ENCODE results near the gene MMAB. TPM values are rescaled to one million over a fixed set of nuclear protein-coding genes. Genes with fewer than 3 reads are reported as not detected.

MMAB gene
- total RNA-seq, 2 experiments from 2014 or later = 37.7 to 44.3 TPM

DNA sequence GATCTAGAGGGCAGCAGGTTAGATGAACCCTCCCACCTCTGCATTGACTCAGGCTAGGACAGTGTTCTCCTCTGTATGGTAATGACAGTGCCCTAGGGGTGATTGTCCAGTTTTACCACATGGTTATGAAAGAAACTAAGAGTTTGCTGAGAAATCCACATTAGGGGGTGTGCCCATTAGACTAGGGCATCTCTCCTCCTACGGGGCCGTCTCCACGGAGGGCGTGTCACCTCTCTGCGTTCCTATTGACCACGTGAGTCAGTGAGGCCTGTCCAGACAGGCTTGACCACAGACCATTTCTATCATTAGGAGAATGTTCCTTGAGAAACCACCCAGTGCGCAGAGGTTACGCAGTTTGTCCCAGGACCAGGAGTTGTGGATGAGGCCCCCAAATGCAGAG, 8.6 kb upstream of the MMAB start:
- no peaks in the 10 kb centered on the region for H3K27me3 Mint-ChIP-seq
- H3K27ac Mint-ChIP-seq = no peak overlapping the region
- ATAC-seq = no peak
- no peak for DNase-seq
- H3K4me3 Mint-ChIP-seq = no peak overlapping the region
- ChIA-PET CTCF (no interaction called here), POLR2A (no interaction called here)
- H3K9me3 Mint-ChIP-seq (ENCODE audit: low read depth) = no peaks in the 10 kb centered on the region
- intact Hi-C loops (cut with DNase I, micrococcal nuclease) = no loop called here
- H3K36me3 Mint-ChIP-seq (ENCODE audit: low read depth) = peaks cover 26% of the 10 kb centered on the region
- H3K4me1 Mint-ChIP-seq = no peaks in the 10 kb centered on the region

DNA sequence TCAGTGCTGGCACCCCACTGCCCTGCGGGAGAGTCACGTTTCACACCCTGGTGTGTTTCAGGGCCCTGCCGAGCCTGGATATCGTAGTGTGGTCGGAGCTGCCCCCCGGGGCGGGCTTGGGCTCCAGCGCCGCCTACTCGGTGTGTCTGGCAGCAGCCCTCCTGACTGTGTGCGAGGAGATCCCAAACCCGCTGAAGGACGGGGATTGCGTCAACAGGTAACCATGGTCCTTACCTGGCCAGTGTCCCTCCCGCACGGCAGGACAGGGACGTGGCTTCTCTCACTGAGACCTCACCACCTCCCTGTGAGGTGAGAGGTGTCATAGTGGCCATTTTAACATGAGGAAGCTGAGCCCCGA, 8.0 kb upstream of the MMAB start:
- POLR2A ChIA-PET = no interaction called here
- DNase-seq = no peak
- CTCF ChIA-PET = no interaction called here
- no peaks in the 10 kb centered on the region for H3K4me1 Mint-ChIP-seq
- no peaks in the 10 kb centered on the region for H3K27me3 Mint-ChIP-seq
- no peak overlapping the region for H3K4me3 Mint-ChIP-seq
- H3K36me3 Mint-ChIP-seq (ENCODE audit: low read depth) = peaks cover 26% of the 10 kb centered on the region
- H3K27ac Mint-ChIP-seq = no peak overlapping the region
- no peak for ATAC-seq
- intact Hi-C loops (cut with DNase I, micrococcal nuclease) = no loop called here
- no peaks in the 10 kb centered on the region for H3K9me3 Mint-ChIP-seq (ENCODE audit: low read depth)

GRCh38 chr12:109580684-109581333, 7.5 kb upstream of the MMAB start:
- DNase-seq (no peak), ATAC-seq (no peak)
- intact Hi-C loops (cut with DNase I, micrococcal nuclease) = no loop called here
- Mint-ChIP-seq H3K4me1 (no peaks in the 10 kb centered on the region), H3K27ac (no peak overlapping the region), H3K27me3 (no peaks in the 10 kb centered on the region), H3K4me3 (no peak overlapping the region), H3K9me3 (ENCODE audit: low read depth) (no peaks in the 10 kb centered on the region), H3K36me3 (ENCODE audit: low read depth) (peaks cover 28% of the 10 kb centered on the region)
- ChIA-PET CTCF (no interaction called here), POLR2A (no interaction called here)

- ChIA-PET POLR2A (no interaction called here), CTCF (no interaction called here)
- Mint-ChIP-seq H3K27ac (no peak overlapping the region), H3K9me3 (ENCODE audit: low read depth) (no peaks in the 10 kb centered on the region), H3K4me3 (no peak overlapping the region), H3K4me1 (no peaks in the 10 kb centered on the region), H3K36me3 (ENCODE audit: low read depth) (peaks cover 28% of the 10 kb centered on the region), H3K27me3 (no peaks in the 10 kb centered on the region)
- intact Hi-C loops (cut with DNase I, micrococcal nuclease) = no loop called here
- DNase-seq (no peak), ATAC-seq (no peak)
These were observed 7.0 kb upstream of the MMAB start for GRCh38 chr12:109580272-109580671.

DNA sequence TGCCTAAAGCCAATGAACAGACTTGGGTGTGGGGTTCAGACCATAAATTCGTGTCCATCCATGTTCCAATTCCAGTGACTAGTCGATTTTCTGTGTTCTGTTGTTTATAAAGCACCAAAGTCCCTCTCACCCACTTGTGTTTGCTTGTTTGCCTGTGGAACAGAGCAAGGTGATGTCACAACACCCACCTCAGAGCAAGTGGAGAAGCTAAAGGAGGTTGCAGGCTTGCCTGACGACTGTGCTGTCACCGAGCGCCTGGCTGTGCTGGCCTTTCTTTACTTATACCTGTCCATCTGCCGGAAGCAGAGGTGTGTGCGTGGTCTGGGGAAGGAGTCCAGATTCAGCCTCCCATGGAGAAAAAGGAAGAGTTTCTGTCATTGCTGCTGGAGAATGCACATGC, 6.3 kb upstream of the MMAB start:
- intact Hi-C loops (cut with DNase I, micrococcal nuclease) = loop anchor here (10.0 kb wide), 2 partner anchors 135 to 1065 kb away; partner anchors contain the start of genes FAM222A (in 1 of the 2) and FICD (in 1 of the 2)
- no peaks in the 10 kb centered on the region for H3K27me3 Mint-ChIP-seq
- no peak for ATAC-seq
- peaks cover 25% of the 10 kb centered on the region for H3K36me3 Mint-ChIP-seq (ENCODE audit: low read depth)
- ChIA-PET CTCF (no interaction called here), POLR2A (no interaction called here)
- no peak for DNase-seq
- no peak overlapping the region for H3K27ac Mint-ChIP-seq
- no peaks in the 10 kb centered on the region for H3K9me3 Mint-ChIP-seq (ENCODE audit: low read depth)
- H3K4me3 Mint-ChIP-seq = no peak overlapping the region
- peaks cover 4% of the 10 kb centered on the region for H3K4me1 Mint-ChIP-seq

DNA sequence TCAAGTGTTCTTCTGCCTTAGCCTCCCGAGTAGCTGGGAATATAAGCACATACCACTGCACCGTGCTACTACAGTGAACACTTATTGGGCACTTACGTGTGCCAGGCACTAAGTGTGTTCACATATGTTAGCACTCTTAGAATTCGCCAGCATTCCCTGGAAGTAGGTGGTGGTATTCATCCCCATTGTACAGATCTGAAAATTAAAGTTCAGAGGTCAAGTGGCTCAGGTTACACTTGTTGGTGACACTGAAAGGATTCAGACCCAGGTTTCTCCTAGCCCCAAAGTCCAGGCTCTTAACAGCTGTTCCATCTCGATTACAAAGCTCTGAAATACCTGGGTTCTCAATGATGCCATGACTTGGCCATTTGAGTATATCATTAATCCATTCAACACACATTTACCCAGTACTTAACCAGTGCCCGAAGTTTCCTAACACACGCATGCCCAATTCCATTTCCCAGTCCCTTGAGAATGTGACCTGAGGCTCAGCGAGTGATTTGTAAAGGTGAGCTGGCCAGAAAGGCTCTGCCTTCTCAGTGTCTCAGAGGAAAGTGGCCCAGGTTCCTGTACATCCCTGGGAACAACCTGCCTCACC, 5.1 kb upstream of the MMAB start:
- Mint-ChIP-seq H3K36me3 (ENCODE audit: low read depth) (peaks cover 23% of the 10 kb centered on the region), H3K27me3 (no peaks in the 10 kb centered on the region), H3K4me1 (peaks cover 10% of the 10 kb centered on the region), H3K4me3 (no peak overlapping the region), H3K27ac (no peak overlapping the region), H3K9me3 (ENCODE audit: low read depth) (no peaks in the 10 kb centered on the region)
- DNase-seq (no peak), ATAC-seq (no peak)
- intact Hi-C loops (cut with DNase I, micrococcal nuclease) = loop anchor here (10.0 kb wide), 2 partner anchors 136 to 1064 kb away; partner anchors contain the start of genes FAM222A (in 1 of the 2) and FICD (in 1 of the 2)
- ChIA-PET POLR2A (no interaction called here), CTCF (interaction anchor here (0.7 kb wide), 1 partner anchor 26 kb away, joined by 3 read pairs; no protein-coding TSS in a partner anchor)

DNA sequence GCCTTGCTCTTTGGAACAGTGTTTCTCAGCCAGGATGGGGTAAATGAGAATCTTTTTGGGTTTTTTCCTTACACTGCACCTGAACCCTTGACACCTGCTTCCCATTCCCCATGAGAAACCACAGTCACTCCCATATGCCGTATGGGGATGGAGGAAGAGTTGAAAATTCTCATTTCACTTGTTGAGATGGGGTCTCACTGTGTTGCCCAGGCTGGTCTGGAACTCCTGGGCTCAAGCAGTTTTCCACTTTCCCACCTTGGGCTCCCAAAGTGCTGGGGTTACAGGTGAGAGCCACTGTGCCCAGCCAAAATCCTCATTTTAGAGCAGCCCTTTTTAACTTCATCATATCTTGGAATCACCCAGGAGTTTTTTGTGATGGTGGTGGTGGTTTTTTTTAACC, 4.0 kb upstream of the MMAB start:
- H3K27ac Mint-ChIP-seq = no peak overlapping the region
- no peaks in the 10 kb centered on the region for H3K9me3 Mint-ChIP-seq (ENCODE audit: low read depth)
- H3K27me3 Mint-ChIP-seq = no peaks in the 10 kb centered on the region
- intact Hi-C loops (cut with DNase I, micrococcal nuclease) = loop anchor here (10.0 kb wide), 2 partner anchors 137 to 1063 kb away; partner anchors contain the start of genes FAM222A (in 1 of the 2) and FICD (in 1 of the 2)
- CTCF ChIA-PET = no interaction called here
- H3K4me1 Mint-ChIP-seq = peaks cover 18% of the 10 kb centered on the region
- ATAC-seq (no peak), DNase-seq (no peak)
- peaks cover 27% of the 10 kb centered on the region for H3K36me3 Mint-ChIP-seq (ENCODE audit: low read depth)
- no peak overlapping the region for H3K4me3 Mint-ChIP-seq
- POLR2A ChIA-PET = no interaction called here

DNA sequence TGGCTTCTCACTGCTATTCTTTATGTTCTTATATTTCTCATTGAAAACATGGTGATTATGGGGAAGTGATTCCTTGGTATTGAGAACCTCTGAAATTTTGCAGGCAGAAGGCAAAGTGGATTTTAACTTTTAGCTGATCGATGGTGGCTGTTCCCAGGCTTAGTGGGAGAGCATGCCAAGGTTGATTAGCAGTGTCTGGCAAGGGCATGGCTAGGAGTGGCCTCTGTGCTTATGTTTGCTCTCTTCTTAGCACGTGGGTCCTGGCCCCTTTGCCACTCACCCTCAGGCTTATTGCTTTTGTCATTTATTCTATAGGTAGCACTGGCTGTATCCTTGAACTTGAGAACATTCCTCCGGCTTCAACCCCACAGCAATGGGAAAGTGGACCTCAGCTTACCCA, 2.4 kb upstream of the MMAB start:
- no peak overlapping the region for H3K27ac Mint-ChIP-seq
- H3K4me3 Mint-ChIP-seq = no peak overlapping the region
- ChIA-PET POLR2A (no interaction called here), CTCF (interaction anchor here (0.7 to 0.9 kb wide), 2 partner anchors 22 to 293 kb away, joined by 3 to 4 read pairs; no protein-coding TSS in a partner anchor)
- H3K27me3 Mint-ChIP-seq = no peaks in the 10 kb centered on the region
- peaks cover 27% of the 10 kb centered on the region for H3K36me3 Mint-ChIP-seq (ENCODE audit: low read depth)
- no peak for ATAC-seq
- DNase-seq = no peak
- no peaks in the 10 kb centered on the region for H3K9me3 Mint-ChIP-seq (ENCODE audit: low read depth)
- intact Hi-C loops (cut with DNase I, micrococcal nuclease) = loop anchor here (10.0 kb wide), 2 partner anchors 139 to 1061 kb away; partner anchors contain the start of genes FAM222A (in 1 of the 2) and FICD (in 1 of the 2)
- peaks cover 23% of the 10 kb centered on the region for H3K4me1 Mint-ChIP-seq

DNA sequence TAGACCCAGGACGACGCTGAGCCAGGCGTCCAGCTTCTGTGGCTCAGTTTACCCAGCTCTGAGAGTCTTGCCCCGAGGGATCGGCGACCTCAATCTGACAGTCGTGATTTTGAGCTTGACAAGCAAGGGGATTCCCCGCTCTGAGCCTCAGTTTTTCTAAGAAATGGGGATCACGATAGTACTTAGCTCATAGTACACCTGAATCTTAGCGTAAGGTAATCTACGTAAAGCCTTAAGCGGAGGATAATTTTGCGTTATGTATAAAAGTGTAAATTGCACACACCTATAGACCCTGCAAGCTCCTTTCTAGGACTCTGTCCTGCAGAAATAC, 575 bp upstream of the MMAB start:
- intact Hi-C loops (cut with DNase I, micrococcal nuclease) = loop anchor here (1.0 to 10.0 kb wide), 18 partner anchors 97 to 1059 kb away; partner anchors contain the start of genes FAM222A (in 2 of the 2), KCTD10 (in 2 of the 2), SART3 (in 2 of the 2) and UBE3B (in 2 of the 2)
- peaks cover 27% of the 10 kb centered on the region for H3K36me3 Mint-ChIP-seq (ENCODE audit: low read depth)

DNA sequence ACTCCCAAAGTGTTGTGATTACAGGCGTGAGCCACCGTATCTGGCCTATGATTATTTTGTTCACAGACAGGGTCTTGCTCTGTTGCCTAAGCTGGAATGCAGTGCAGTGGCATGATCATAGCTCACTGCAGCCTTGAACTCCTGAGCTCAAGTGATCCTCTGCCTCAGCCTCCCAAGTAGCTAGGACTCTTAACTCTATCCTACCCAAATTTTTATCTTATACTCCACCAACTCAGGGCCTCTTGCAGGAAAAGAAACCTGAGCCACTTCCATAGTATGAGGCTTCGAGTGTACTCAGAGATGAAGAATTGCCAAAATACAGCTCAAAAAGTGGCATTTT, 828 bp downstream of the MMAB start:
- ChIA-PET POLR2A (interaction anchor here (0.6 to 0.9 kb wide), 2 partner anchors 10 to 16 kb away, joined by 4 to 5 read pairs; no protein-coding TSS in a partner anchor), CTCF (interaction anchor here (0.6 to 1.7 kb wide), 5 partner anchors 25 to 281 kb away, joined by 3 to 7 read pairs (median 4); partner anchors contain the start of genes FAM222A, KCTD10 and UBE3B)
- Mint-ChIP-seq H3K27me3 (no peaks in the 10 kb centered on the region), H3K27ac (peak overlapping the region; percentile 96), H3K9me3 (ENCODE audit: low read depth) (no peaks in the 10 kb centered on the region), H3K36me3 (ENCODE audit: low read depth) (peaks cover 25% of the 10 kb centered on the region), H3K4me3 (peak overlapping the region; percentile 90), H3K4me1 (peaks cover 23% of the 10 kb centered on the region)
- DNase-seq = no peak
- intact Hi-C loops (cut with DNase I, micrococcal nuclease) = loop anchor here (2.0 to 10.0 kb wide), 11 partner anchors 95 to 1058 kb away; partner anchors contain the start of genes SART3 (in 2 of the 2), ALKBH2 (in 1 of the 2), ANAPC7 (in 1 of the 2) and ATP2A2 (in 1 of the 2)
- no peak for ATAC-seq

More for the DNA sequence above, 575 bp upstream of the MMAB start:
- H3K4me3 Mint-ChIP-seq = peak overlapping the region; percentile 90
- no peak for DNase-seq
- H3K9me3 Mint-ChIP-seq (ENCODE audit: low read depth) = no peaks in the 10 kb centered on the region
- no peaks in the 10 kb centered on the region for H3K27me3 Mint-ChIP-seq
- CTCF ChIA-PET = interaction anchor here (0.6 to 1.7 kb wide), 4 partner anchors 23 to 306 kb away, joined by 3 to 15 read pairs (median 6); partner anchors contain the start of genes FAM222A and GLTP
- H3K4me1 Mint-ChIP-seq = peaks cover 23% of the 10 kb centered on the region
- H3K27ac Mint-ChIP-seq = peak overlapping the region; percentile 96
- ATAC-seq = peak; percentile 3
- POLR2A ChIA-PET = interaction anchor here (0.5 kb wide), 1 partner anchor 218 kb away, joined by 3 read pairs; no protein-coding TSS in a partner anchor

DNA sequence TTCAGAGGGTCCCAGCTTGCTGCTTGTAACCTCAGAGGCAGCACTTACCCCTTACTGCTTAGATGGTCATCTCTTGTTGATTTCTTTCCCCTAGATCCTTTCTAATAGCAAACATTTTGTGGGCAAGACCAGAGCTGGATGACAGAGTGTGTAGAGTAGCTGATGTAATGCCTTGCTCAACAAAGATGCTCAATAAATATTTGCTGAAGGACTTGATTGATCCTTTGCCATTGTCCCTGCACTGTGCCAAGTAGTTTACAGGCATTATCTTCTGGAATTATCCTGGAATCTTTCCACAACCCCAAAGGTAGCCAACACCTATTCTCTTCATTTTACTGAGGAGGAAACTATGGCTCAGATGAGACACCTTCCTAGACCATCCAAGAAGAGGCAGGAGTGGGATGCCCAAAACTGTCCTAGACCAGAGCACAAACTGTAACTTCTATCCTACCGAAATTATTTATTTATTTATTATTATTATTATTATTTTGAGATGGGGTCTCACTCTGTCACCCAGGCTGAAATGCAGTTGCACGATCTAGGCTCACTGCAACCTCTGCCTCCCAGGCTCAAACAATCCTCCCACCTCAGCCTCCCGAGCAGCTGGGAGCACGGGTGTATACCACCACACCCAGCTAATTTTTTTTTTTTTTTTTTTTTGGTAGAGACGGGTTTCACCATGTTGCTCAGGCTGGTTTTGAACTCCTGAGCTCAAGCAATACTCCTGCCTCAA, 1.4 kb downstream of the MMAB start:
- no peak for ATAC-seq
- no peak for DNase-seq
- ChIA-PET CTCF (interaction anchor here (0.6 to 1.7 kb wide), 5 partner anchors 26 to 281 kb away, joined by 3 to 7 read pairs (median 4); partner anchors contain the start of genes FAM222A, KCTD10 and UBE3B), POLR2A (interaction anchor here (0.6 kb wide), 1 partner anchor 9 kb away, joined by 5 read pairs; no protein-coding TSS in a partner anchor)
- H3K4me1 Mint-ChIP-seq = peaks cover 23% of the 10 kb centered on the region
- intact Hi-C loops (cut with DNase I, micrococcal nuclease) = loop anchor here (2.0 to 10.0 kb wide), 11 partner anchors 95 to 1057 kb away; partner anchors contain the start of genes SART3 (in 2 of the 2), ALKBH2 (in 1 of the 2), ANAPC7 (in 1 of the 2) and ATP2A2 (in 1 of the 2)
- H3K9me3 Mint-ChIP-seq (ENCODE audit: low read depth) = no peaks in the 10 kb centered on the region
- H3K27ac Mint-ChIP-seq = no peak overlapping the region
- H3K4me3 Mint-ChIP-seq = peak overlapping the region; percentile 90
- no peaks in the 10 kb centered on the region for H3K27me3 Mint-ChIP-seq
- H3K36me3 Mint-ChIP-seq (ENCODE audit: low read depth) = peaks cover 25% of the 10 kb centered on the region
